22Rv1 (cell line): ENCODE data around the gene PCDHGB5.

Source experiments
- ZFX ChIP-seq: fragments of 450-650 bp; IDR thresholded peaks from 2 replicates; pipeline ENCODE4 v1.6.1; 2017; ENCODE audit warnings: antibody characterized with exemption, borderline replicate concordance
- TF ChIP-seq, protein P1 (sequence below): fragments of 450-650 bp; IDR thresholded peaks from 2 replicates; pipeline ENCODE4 v1.5.1; 2017; ENCODE audit warnings: mild to moderate bottlenecking

DNA sequence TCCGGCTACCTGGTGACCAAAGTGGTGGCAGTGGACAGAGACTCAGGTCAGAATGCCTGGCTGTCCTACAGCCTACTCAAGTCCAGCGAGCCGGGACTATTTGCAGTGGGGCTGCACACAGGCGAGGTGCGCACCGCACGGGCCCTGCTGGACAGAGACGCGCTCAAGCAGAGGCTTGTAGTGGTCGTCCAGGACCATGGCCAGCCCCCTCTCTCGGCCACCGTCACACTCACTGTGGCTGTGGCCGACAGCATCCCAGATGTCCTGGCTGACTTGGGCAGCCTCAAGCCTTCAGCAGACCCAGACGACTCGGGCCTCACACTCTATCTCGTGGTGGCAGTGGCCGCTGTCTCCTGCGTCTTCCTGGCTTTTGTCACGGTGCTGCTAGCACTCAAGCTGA is 40.8 kb upstream of the PCDHGB5 start:
- TF ChIP-seq, protein P1, sequence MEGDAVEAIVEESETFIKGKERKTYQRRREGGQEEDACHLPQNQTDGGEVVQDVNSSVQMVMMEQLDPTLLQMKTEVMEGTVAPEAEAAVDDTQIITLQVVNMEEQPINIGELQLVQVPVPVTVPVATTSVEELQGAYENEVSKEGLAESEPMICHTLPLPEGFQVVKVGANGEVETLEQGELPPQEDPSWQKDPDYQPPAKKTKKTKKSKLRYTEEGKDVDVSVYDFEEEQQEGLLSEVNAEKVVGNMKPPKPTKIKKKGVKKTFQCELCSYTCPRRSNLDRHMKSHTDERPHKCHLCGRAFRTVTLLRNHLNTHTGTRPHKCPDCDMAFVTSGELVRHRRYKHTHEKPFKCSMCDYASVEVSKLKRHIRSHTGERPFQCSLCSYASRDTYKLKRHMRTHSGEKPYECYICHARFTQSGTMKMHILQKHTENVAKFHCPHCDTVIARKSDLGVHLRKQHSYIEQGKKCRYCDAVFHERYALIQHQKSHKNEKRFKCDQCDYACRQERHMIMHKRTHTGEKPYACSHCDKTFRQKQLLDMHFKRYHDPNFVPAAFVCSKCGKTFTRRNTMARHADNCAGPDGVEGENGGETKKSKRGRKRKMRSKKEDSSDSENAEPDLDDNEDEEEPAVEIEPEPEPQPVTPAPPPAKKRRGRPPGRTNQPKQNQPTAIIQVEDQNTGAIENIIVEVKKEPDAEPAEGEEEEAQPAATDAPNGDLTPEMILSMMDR: no peak
- no peak for TF ChIP-seq ZFX
